ENCODE results near the gene SLC43A3. TPM values are rescaled to one million over a fixed set of nuclear protein-coding genes. Genes with fewer than 3 reads are reported as not detected.

The SLC43A3 gene
- total RNA-seq, 1 experiment from 2014 or later = 21.4 TPM

- Histone ChIP-seq H4K91ac (ENCODE audit: insufficient read length, low read depth, low read length) (no peak overlapping the region), H3K56ac (ENCODE audit: insufficient read length, low read depth, low read length) (no peak overlapping the region), H2AK5ac (ENCODE audit: insufficient read length, low read length) (no peak overlapping the region), H2BK12ac (ENCODE audit: insufficient read length, low read depth, low read length) (no peak overlapping the region), H3K79me2 (ENCODE audit: insufficient read depth, low read length) (no peaks in the 10 kb centered on the region), H3K18ac (ENCODE audit: insufficient read length, low read depth, low read length) (no peak overlapping the region), H3K23me2 (ENCODE audit: insufficient read length, low read depth, low read length, poor library complexity, severe bottlenecking) (no peaks in the 10 kb centered on the region), H3K23ac (ENCODE audit: insufficient read length, low read depth, low read length) (no peak overlapping the region), H3K9me3 (ENCODE audit: control insufficient read depth, low read depth, low read length) (no peaks in the 10 kb centered on the region), H2BK20ac (ENCODE audit: low read depth, low read length, poor library complexity, severe bottlenecking) (no peak overlapping the region), H3T11ph (ENCODE audit: low read length) (no peak overlapping the region), H4K20me1 (ENCODE audit: control insufficient read depth, insufficient read depth, insufficient read length) (no peaks in the 10 kb centered on the region), H3K27ac (ENCODE audit: insufficient read length, low read depth, low read length) (no peak overlapping the region), H3K4ac (ENCODE audit: low read depth, low read length) (no peak overlapping the region), H4K8ac (replicated peaks; ENCODE audit: insufficient read length, low read depth, low read length) (no peak overlapping the region), H3K4me1 (ENCODE audit: insufficient read depth, low read length) (no peaks in the 10 kb centered on the region), H2AFZ (ENCODE audit: low read length) (no peak overlapping the region), H3K27me3 (ENCODE audit: insufficient read depth, low read length) (no peaks in the 10 kb centered on the region), H4K5ac (ENCODE audit: insufficient read length, low read depth, low read length) (no peak overlapping the region), H2BK5ac (ENCODE audit: insufficient read length, low read length) (no peak overlapping the region), H3K14ac (ENCODE audit: insufficient read depth, low read length) (no peak overlapping the region), H2BK15ac (ENCODE audit: low read depth, low read length) (no peak overlapping the region), H2BK120ac (ENCODE audit: low read depth, low read length, poor library complexity, severe bottlenecking) (no peak overlapping the region), H3K79me1 (ENCODE audit: insufficient read depth, low read depth, low read length, poor library complexity, severe bottlenecking) (no peaks in the 10 kb centered on the region), H3K4me2 (ENCODE audit: insufficient read depth, insufficient read length, low read length) (no peak overlapping the region), H3K9ac (ENCODE audit: extremely low read depth, insufficient read length, low read length) (no peak overlapping the region)
- Mint-ChIP-seq H3K27me3 (ENCODE audit: low read depth) (peaks cover 17% of the 10 kb centered on the region), H3K36me3 (ENCODE audit: insufficient read depth in 1 of 3, low read depth in 3 of 3) (no peaks in the 10 kb centered on the region), H3K4me3 (no peak overlapping the region), H3K9me3 (no peaks in the 10 kb centered on the region), H3K4me1 (no peaks in the 10 kb centered on the region), H3K27ac (no peak overlapping the region)
- WGBS (ENCODE audit: extremely low coverage, insufficient read length, low lambda C conversion rate) = no CpG with 5 or more reads among the region's 2 CpGs
- TF ChIP-seq CTCF (conservative IDR thresholded peaks at IDR 0.05) = no peak
- DNase-seq = no peak
Observed at GRCh38 chr11:57396744-57397143, 30.2 kb downstream of the SLC43A3 start.

Measured in H9 (cell line).